GM12874 (cell line): ENCODE data around the gene ITGA5.

Experiments used
- TF ChIP-seq, protein P1 (sequence below): IDR thresholded peaks from 2 replicates; pipeline ENCODE4 v1.5.1; 2011; ENCODE audit warnings: low read depth, mild to moderate bottlenecking, control low read depth, low read length, moderate library complexity; ENCODE audit not compliant: insufficient read depth

ITGA5 gene

GRCh38 chr12:54369597-54370131 is 49.4 kb downstream of the ITGA5 start:
- TF ChIP-seq, protein P1, sequence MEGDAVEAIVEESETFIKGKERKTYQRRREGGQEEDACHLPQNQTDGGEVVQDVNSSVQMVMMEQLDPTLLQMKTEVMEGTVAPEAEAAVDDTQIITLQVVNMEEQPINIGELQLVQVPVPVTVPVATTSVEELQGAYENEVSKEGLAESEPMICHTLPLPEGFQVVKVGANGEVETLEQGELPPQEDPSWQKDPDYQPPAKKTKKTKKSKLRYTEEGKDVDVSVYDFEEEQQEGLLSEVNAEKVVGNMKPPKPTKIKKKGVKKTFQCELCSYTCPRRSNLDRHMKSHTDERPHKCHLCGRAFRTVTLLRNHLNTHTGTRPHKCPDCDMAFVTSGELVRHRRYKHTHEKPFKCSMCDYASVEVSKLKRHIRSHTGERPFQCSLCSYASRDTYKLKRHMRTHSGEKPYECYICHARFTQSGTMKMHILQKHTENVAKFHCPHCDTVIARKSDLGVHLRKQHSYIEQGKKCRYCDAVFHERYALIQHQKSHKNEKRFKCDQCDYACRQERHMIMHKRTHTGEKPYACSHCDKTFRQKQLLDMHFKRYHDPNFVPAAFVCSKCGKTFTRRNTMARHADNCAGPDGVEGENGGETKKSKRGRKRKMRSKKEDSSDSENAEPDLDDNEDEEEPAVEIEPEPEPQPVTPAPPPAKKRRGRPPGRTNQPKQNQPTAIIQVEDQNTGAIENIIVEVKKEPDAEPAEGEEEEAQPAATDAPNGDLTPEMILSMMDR: no peak

- TF ChIP-seq, protein P1: peak; percentile 91
These were observed 50.1 kb downstream of the ITGA5 start for GRCh38 chr12:54368709-54369596.

DNA sequence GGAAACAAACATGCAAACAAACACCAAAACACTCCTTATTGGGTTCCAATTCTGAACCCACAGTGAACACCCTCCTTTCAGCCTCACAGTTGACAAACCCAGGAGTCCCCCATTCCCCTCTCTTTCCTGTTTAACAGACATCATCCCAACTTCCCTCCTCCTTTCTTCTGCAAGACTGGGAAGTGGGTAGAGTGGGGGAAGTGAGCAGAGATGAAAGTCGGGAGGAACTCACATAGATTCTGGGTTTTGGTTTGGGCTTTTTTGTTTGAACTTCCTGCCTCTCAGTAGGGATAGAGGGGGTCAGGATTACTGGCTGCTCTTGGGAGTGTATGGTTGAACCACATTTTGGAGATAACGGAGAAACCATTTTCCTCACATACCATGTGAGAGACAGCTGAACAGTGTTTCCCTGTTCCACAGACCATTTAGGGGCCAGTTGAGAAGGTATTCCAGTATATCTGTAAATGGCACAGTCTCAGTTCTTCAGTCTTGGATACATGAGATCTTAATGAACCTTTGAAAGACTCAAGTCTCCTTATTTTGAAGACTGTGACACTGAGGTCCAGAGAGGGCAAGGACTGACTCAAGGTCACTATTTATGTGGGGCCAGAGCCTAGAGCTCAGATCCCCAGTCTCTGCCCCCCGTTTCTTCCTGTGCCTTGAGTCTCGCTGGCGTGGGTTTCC is 50.9 kb downstream of the ITGA5 start:
- TF ChIP-seq, protein P1: no peak

GRCh38 chr12:54364413-54364812 is 54.7 kb downstream of the ITGA5 start, which contains the start of gene GPR84:
TSS of gene GPR84 (minus strand) at chr12:54364486. CDS start at chr12:54363851, 635 bp downstream.
- TF ChIP-seq, protein P1: no peak

DNA sequence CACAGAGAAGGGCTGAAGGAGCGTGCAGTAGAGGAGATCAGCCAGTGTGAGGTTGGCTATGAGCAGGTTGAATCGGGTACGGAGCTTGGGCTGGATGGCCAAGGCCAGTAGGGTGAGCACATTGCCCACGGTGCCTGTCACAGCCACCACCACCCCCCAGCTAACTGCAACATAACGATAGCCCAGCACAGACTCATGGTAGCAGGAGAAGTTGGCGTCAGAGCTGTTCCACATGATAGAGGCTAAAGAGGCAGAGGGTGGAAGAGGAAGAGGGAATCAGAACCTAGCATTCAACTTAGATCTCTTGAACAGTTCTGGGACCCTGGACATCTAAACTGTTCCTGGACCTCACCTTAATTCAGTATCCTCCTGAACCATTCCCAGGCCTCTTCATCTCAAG is 55.4 kb downstream of the ITGA5 start:
- TF ChIP-seq, protein P1: no peak

DNA sequence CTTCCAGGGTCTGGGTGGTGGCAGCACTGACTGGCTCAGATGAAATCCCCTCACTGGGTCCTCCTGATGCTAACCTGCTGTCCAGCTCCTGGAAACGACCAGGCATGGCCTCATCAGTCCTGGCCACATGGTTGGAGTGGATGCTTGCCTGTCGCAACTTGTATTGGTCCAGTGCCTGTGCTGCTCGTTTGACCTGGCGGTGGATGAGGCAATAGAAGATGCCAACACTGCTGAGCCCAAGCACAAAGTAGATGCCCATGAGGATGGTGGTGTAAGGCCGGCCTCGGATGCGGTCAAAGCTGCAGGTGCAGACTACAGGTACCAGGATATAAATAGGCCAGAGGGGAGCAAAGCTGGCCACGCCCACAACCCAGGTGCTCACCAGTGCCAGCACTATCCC is 56.0 kb downstream of the ITGA5 start:
- TF ChIP-seq, protein P1: no peak
